AG09319 (cell line): Measurements from ENCODE around the gene PAPPA.

ENCODE experiments used
- DNase-seq: peaks from one replicate; pipeline ENCODE4 v3.0.0-alpha.2; 2010; ENCODE audit warnings: low read depth; ENCODE audit errors: extremely low read depth
- CTCF ChIP-seq: IDR thresholded peaks from 2 replicates; pipeline ENCODE4 v1.5.1; 2011; ENCODE audit warnings: low read depth, mild to moderate bottlenecking, inconsistent platforms, low read length, moderate library complexity

The PAPPA gene

GRCh38 chr9:116437411-116438370, 284.1 kb downstream of the PAPPA start:
- no peak for DNase-seq
- no peak for TF ChIP-seq CTCF

- TF ChIP-seq CTCF, result no peak
- no peak for DNase-seq
Measured at GRCh38 chr9:116442528-116442927, 288.9 kb downstream of the PAPPA start.

GRCh38 chr9:116447934-116448333, 294.3 kb downstream of the PAPPA start:
- TF ChIP-seq CTCF, result no peak
- no peak for DNase-seq

DNA sequence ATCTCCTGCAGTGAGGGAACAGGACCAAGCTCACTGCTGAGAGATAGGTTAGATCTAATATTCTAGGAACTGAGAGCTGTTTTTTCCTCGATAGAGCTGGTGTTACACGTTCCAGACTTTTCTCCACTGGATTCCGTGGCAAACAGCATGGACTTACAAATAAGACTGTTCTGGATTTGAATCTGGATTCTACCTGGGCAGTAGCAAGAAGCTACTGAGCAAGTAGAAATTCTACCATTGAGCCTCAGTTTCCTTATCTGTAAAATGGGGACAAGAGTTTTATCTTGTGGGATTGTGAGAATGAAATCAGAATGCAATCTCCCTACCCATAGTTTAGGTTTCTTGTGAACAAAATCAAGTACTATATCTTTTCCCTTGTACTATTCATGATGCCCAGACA, 294.8 kb downstream of the PAPPA start:
- TF ChIP-seq CTCF, result no peak
- no peak for DNase-seq

DNA sequence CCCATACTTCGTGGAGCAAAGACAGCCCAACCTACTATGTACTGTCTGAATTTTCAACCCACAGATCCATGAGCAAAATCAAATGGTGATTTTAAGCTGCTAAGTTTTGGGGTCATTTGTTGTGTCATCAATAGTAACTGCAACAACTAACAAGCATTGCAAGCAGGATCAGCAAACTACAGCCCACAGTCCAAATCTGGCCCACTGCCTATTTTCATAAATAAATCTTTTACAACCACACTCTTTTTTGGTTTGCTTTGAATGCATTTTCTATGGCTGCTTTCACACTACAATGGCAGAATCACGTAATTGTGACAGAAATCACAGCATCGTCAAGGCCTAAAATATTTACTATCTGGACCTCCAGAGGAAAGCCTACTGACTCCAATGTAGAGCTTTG, 296.4 kb downstream of the PAPPA start:
- no peak for TF ChIP-seq CTCF
- no peak for DNase-seq

- TF ChIP-seq CTCF, result no peak
- DNase-seq, result peak; percentile 16
Measured at GRCh38 chr9:116450378-116451139, 297.0 kb downstream of the PAPPA start.
